ENCODE measurements around the gene DEPP1.

DNA sequence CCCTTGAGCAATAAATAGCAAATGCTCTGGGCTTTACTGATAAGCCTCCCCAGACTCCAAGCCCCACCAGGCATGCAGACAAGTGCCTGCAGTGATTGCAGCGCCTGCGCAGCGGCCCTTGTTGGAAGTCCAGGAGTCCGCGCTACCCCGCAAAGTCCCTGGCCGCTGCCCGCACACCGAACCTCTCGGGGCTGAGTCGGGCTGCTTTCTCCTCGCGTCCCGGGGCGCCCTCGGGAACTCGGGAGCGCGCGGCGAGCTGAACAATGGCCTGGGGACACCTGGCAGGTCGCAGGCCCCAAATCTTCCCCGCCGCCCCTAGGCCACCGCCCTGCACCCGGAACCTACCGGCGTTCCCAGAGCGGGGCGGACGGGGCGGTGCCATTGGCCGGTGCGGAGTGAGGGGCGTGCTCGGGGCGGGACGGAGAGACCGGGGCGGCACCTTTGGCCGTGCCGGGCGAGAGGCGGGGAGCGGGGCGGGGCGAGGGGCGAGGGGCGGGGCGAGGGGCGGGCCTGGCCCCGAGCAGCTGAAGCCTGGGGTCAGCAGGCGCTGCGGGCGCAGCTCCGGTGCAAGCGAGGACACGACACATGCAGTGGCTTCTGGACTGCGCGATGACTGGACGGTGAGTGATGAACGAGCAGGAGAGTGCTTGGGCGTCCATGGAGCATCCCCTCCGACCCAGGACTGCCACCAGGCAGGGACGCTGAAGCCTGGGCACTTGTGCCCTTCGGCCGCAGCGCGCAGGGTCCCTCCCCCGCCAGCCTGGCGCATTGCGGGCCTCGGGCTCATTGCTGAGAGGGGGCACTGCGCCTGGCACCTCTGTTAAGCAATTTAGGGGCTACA, 19.1 kb downstream of the DEPP1 start, which contains the start of gene RASSF4:
- TF ChIP-seq POLR2A (IDR thresholded peaks at IDR 0.05) (peak; percentile 70 to 87), EP300 (IDR thresholded peaks at IDR 0.05) (no peak)
- TF ChIP-seq, protein P1, sequence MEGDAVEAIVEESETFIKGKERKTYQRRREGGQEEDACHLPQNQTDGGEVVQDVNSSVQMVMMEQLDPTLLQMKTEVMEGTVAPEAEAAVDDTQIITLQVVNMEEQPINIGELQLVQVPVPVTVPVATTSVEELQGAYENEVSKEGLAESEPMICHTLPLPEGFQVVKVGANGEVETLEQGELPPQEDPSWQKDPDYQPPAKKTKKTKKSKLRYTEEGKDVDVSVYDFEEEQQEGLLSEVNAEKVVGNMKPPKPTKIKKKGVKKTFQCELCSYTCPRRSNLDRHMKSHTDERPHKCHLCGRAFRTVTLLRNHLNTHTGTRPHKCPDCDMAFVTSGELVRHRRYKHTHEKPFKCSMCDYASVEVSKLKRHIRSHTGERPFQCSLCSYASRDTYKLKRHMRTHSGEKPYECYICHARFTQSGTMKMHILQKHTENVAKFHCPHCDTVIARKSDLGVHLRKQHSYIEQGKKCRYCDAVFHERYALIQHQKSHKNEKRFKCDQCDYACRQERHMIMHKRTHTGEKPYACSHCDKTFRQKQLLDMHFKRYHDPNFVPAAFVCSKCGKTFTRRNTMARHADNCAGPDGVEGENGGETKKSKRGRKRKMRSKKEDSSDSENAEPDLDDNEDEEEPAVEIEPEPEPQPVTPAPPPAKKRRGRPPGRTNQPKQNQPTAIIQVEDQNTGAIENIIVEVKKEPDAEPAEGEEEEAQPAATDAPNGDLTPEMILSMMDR (IDR thresholded peaks at IDR 0.05): no peak
